HG03457 (cell line): ENCODE measurements around the gene CFAP92.
"Not testable (repeated sequence)": the region's sequence is repeated elsewhere in the genome, so short reads cannot be mapped to it uniquely, and the experiment has no call there.

ENCODE experiments used
- ATAC-seq: cut with Tn5 transposase; IDR thresholded peaks from one replicate; pipeline ENCODE4 v1.9.1; 2021; ENCODE audit warnings: moderate number of reproducible peaks; ENCODE audit not compliant: unreplicated experiment

CFAP92 gene

DNA sequence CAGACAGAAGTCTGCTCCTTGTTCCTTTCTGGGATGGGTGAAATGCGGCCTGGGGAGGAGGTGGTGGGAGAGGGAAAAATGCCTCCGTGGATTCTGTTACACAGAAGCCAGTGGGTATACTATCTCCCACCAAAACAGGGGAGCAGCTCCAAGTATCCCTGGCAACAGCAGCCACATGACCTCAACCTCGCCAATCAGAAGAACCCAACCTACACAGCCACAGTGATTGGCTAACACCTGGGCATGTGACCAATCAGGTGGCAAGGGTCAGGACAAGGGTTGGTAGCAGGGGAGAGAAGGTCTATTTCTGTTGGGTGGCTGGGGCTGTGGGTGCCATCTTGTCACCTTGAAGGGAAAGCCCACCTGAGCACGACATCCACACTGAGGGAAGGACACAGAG lies 123.5 kb downstream of the CFAP92 start:
- ATAC-seq, result no peak

GRCh38 chr3:128867200-128868125 lies 126.4 kb downstream of the CFAP92 start:
- ATAC-seq, result no peak

- ATAC-seq, result not testable (repeated sequence)
These were observed 128.7 kb downstream of the CFAP92 start for GRCh38 chr3:128864849-128865804.

- no peak for ATAC-seq
These were observed 129.5 kb downstream of the CFAP92 start for GRCh38 chr3:128864351-128864811.

- no peak for ATAC-seq
These were observed 130.3 kb downstream of the CFAP92 start for GRCh38 chr3:128863560-128863959.

- ATAC-seq, result no peak
These were observed 132.4 kb downstream of the CFAP92 start for GRCh38 chr3:128861491-128861890.
